ENCODE results near the gene CERK. TPM values are rescaled to one million over a fixed set of nuclear protein-coding genes. Genes with fewer than 3 reads are reported as not detected.

The CERK gene
- total and polyA plus RNA-seq, 9 of the 15 experiments (the other 6 are each of a cell fraction or from before 2014, with no cell fraction given), result 1.1 to 14.9 (median 8.7) TPM

DNA sequence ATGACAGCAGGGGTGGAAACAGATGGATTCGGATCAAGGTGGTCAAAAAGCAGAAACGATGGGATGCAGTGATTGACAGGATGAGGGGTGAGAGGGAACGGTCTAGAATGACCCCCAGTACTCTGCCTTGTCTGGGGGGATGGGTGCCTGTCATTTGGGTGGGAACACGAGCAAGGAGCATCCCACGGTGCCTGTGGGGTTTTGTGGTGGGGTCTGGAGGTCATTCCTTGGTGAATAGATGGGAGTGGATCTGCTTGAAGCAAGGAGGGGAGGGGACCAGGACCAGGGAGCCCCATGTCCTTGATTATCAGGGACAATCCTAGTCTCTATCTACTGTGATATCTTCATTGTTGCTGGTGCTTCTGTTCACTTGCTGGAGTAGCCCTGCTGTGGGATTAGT, 8.1 kb upstream of the CERK start:
- no peaks in the 10 kb centered on the region for H3K9me1 ChIP-seq (ENCODE audit: control insufficient read depth, insufficient read depth, low read length)
- no peaks in the 10 kb centered on the region for H3K9me3 ChIP-seq (replicated peaks; ENCODE audit: control insufficient read depth, insufficient read depth, low read depth, low read length)
- no peaks in the 10 kb centered on the region for H3K79me2 ChIP-seq (ENCODE audit: control insufficient read depth, insufficient read depth, low read length)
- no peak overlapping the region for H3K9ac ChIP-seq (ENCODE audit: insufficient read depth in 1 of 2, low read depth in 2 of 2, low read length in 2 of 2)
- BruUV-seq (replicated peaks), result no TSS peak
- ChIA-PET POLR2A (no interaction called here), CTCF (ENCODE audit: low intra/inter-chr PET ratio) (no interaction called here)
- no peak for DNase-seq (ENCODE audit: extremely low read depth in 1 of 4, low spot score in 3 of 4)
- H2AFZ ChIP-seq (ENCODE audit: low read depth, low read length), result no peak overlapping the region
- in situ Hi-C loops (cut with MboI), result no loop called here
- H3K27ac ChIP-seq (ENCODE audit: extremely low read depth, low read depth, low read length), result no peak overlapping the region
- H3K4me3 ChIP-seq, result no peak overlapping the region
- no peak overlapping the region for H3K4me2 ChIP-seq (ENCODE audit: insufficient read depth, low read length)
- peaks cover 0 to 12% of the 10 kb centered on the region in 2 experiments; a peak in 3 of 5 replicates for H3K4me1 ChIP-seq (replicated peaks in 1 of 2; ENCODE audit: control insufficient read depth in 2 of 2, insufficient read depth in 2 of 2, low read length in 2 of 2)
- no peak for FAIRE-seq
- no peak for ATAC-seq
- WGBS (ENCODE audit: insufficient coverage, low coverage, missing lambda C conversion rate), result 4% methylated on average over 4 of the region's 5 CpGs
- intact Hi-C loops (cut with micrococcal nuclease), result no loop called here
- no peaks in the 10 kb centered on the region for H4K20me1 ChIP-seq (replicated peaks; ENCODE audit: control insufficient read depth, insufficient read depth, low read length)
- H3K36me3 ChIP-seq (ENCODE audit: control insufficient read depth, insufficient read depth, low read length), result no peaks in the 10 kb centered on the region
- peaks cover 2 to 12% of the 10 kb centered on the region in 2 experiments; a peak in 2 of 5 replicates for H3K27me3 ChIP-seq (ENCODE audit: control insufficient read depth in 2 of 2, insufficient read depth in 2 of 2, low read length in 2 of 2)
- TF ChIP-seq PPARD (CRISPR knock-in tag; IDR thresholded peaks at IDR 0.05) (no peak), RBM39 (optimal IDR thresholded peaks at IDR 0.05; ENCODE audit: low read depth, low read length) (no peak), ETV6 (IDR thresholded peaks at IDR 0.05; ENCODE audit: borderline replicate concordance in 1 of 2, low read depth in 2 of 2, low read length in 1 of 2) (no peak), ETV6 (CRISPR knock-in tag; IDR thresholded peaks at IDR 0.05; ENCODE audit: borderline replicate concordance) (no peak), SREBF2 (CRISPR knock-in tag; IDR thresholded peaks at IDR 0.05) (no peak), RHOXF2B (CRISPR knock-in tag; conservative IDR thresholded peaks at IDR 0.05) (no peak), KLF6 (CRISPR knock-in tag; IDR thresholded peaks at IDR 0.05; ENCODE audit: borderline replicate concordance) (no peak), ZNF184 (CRISPR knock-in tag; IDR thresholded peaks at IDR 0.05) (no peak), THRB (CRISPR knock-in tag; conservative IDR thresholded peaks at IDR 0.05) (no peak), NR2C1 (IDR thresholded peaks at IDR 0.05) (no peak), NR2C1 (tag; IDR thresholded peaks at IDR 0.05) (no peak), AFF4 (CRISPR knock-in tag; IDR thresholded peaks at IDR 0.05) (no peak), SIX5 (IDR thresholded peaks at IDR 0.05; ENCODE audit: borderline replicate concordance in 1 of 2, insufficient read depth in 1 of 2, low read depth in 1 of 2, low read length in 2 of 2) (no peak), ZNF121 (CRISPR knock-in tag; conservative IDR thresholded peaks at IDR 0.05) (no peak), SMAD3 (CRISPR knock-in tag; conservative IDR thresholded peaks at IDR 0.05) (no peak), STAT5B (CRISPR knock-in tag; IDR thresholded peaks at IDR 0.05) (no peak)
- TF ChIP-seq, protein P1, sequence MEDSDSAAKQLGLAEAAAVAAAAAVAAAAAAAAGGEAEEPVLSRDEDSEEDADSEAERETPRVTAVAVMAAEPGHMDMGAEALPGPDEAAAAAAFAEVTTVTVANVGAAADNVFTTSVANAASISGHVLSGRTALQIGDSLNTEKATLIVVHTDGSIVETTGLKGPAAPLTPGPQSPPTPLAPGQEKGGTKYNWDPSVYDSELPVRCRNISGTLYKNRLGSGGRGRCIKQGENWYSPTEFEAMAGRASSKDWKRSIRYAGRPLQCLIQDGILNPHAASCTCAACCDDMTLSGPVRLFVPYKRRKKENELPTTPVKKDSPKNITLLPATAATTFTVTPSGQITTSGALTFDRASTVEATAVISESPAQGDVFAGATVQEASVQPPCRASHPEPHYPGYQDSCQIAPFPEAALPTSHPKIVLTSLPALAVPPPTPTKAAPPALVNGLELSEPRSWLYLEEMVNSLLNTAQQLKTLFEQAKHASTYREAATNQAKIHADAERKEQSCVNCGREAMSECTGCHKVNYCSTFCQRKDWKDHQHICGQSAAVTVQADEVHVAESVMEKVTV (CRISPR knock-in tag; IDR thresholded peaks at IDR 0.05), result no peak
